Globus pallidus (tissue), 1 donor: ENCODE measurements around the gene SRBD1.

ENCODE experiments used
- DNase-seq: peaks from one replicate; pipeline ENCODE4 v3.0.0-alpha.2; 2015; ENCODE audit warnings: low spot score

Gene SRBD1

DNA sequence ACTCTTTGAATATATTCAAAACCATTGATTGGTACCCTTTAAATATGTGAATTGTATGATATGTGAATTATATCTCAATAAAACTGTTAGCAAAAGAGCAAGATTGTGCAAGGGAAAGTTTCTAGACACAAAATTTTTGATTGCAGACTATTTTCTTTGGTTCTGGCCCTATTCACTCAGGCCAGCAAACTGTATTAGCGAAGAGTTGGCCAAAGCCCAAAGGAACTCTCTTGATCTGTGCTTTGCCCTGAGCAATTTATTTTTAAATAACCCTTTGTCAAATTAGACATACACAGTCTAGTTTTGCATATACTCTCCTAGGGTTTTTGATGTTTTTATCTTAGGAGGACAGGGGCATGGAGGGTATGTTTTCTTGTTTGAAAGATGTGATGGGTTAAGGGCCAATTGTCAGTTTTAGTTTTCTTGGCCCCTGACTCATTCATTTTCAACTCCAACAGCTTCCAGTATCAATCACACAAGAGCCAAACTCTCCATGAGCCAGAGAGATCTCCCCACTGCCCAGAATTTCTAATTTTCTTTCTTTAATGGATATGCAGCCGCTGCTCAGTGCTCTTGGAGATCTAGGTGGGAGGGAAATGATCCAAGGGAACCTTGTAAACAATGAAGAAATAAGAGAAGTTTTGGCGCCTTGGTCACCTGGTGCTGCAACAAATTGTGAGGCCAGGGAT, 231.5 kb downstream of the SRBD1 start:
- DNase-seq, result no peak

DNA sequence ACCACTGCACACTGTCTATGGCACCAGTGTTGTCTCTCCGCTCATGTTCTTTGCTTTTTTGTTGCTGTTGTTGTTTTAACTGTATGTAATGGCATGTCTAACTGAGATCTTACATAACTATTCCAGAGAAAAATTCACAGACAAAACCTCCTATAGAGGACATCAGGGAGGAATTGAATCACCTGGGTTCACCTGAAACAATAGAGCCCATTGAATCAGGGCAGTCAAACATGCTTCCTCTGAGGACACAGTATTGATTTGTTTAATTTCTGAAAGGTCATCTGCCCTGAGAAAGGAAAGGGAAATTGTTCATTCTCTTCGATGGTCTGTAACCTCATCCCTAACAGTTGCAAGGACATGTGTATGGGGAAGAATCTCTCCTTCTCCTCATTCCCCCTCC, 237.5 kb downstream of the SRBD1 start:
- no peak for DNase-seq

- no peak for DNase-seq
These were observed 240.7 kb downstream of the SRBD1 start for GRCh38 chr2:45370369-45370768.

GRCh38 chr2:45368792-45369191, 242.3 kb downstream of the SRBD1 start:
- no peak for DNase-seq

DNA sequence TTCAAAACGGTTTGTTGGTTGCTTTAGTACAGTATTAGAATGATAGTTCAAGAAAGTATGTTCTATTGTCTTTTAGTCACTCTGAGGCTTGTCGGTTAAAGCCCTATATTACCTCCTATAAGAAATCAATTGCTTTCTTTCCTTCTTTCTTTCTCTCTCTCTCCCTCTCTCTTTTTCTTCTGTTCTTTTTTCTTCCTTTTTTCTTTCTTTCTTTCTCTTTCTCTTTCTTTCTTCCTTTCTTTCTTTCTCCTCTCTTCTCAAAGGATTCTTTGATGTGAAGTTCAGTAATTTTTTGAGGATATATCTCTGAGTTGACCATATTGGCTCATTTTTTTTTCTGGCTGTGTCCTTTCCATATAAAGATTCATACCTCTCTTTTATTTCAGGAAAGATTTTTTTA, 249.4 kb downstream of the SRBD1 start:
- no peak for DNase-seq

DNA sequence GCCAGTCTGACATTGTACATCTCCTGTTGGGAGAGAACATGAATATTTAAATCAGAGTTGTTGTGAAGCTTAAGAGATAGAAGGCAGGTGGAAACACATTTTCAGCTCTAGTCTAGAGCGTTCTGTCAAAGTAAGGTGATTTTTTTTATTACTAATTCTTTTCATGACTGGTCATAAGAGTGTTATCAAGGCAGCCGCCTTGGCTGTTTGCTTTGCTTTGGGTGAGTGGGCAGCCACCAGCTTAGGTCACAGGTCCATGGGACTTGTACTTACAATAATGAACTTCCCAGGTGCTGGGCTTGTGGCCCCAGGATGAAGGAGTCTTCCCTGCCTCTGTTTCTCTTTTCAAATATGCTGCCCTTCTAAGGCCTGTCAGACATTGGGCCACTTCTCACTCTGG, 256.3 kb downstream of the SRBD1 start:
- no peak for DNase-seq

GRCh38 chr2:45353879-45354278, 257.2 kb downstream of the SRBD1 start:
- DNase-seq, result no peak

DNA sequence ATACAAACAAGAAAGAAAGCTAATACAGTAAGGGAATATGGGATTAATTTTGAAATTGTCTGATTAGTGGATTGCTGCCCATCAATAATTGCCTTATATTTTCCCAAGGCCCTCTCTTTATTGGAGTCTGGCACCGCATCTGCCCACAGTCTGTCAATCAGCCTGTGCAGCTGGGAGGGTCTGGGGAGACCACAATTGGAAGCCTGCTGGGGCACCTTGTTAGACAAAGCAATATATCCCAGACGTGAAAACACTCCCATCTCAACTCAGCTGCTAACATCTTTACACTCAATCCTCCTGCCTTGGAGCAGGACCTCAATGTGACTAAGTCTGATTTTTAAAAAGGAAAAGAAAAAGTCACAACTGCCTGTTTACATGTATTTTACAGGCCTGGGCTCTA, 258.6 kb downstream of the SRBD1 start:
- no peak for DNase-seq

DNA sequence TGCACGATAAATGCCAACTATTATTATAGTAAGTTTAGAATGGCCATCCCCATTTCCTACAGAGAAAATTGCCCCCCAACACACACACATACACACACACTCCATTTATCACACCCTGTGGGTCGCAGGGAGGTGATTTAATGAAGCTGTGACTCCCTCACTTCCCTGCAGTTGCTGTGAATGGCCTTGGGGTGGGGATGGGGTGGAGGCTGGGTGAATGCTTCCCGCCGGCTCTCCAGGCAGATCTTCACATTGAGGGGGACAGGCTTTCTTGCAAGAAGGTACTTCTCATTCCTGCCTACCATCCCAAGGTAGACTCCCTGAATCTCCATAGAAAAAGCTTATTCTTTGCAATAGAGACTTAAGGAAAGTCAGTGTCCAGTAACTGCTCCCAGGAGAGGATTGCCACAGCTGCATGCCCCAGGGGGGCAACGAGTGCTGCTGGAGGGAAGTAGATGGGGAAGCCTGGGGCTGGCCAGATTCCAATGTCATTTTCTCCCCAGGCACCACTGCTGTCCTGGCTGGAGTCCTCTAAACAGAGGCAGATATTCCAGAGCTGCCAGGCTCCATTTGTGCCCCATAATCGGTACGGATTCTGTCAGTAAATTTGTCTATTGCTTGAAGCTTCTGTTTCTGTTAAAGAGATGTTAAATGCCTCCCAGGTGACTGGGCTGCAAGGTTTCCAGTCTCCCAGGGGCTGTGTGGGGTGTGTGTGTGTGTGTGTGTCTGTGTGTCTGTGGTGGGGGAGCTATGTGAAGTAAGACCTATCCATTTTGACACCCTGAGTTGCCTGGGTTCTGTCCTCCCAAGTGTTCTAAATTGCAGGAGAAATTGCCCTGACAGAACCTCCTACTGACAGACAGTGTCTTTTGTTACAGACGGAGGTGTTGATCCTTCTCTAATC, 265.5 kb downstream of the SRBD1 start:
- no peak for DNase-seq

- no peak for DNase-seq
These were observed 266.6 kb downstream of the SRBD1 start for GRCh38 chr2:45344502-45344901.

DNA sequence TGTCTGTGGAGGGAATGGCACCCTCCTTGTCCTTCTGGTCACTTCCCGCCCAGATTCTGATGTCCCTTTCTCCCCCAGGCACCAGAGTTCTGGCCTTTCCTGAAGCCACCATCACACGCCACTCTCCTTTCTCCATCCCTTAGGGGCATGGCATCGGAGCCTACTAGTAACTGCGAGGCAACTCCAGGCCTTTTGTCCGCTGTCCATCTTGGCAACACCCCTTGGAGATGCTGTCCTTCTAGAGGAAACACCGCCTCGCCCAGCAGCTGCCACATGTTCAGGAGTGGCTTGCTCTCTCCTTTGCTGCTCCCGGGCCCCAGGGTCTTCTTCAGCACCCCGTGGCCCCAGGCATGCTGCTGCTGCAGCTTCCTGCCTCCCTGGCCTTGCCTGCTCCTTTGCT, 267.0 kb downstream of the SRBD1 start:
- DNase-seq, result no peak

- DNase-seq, result no peak
These were observed 267.6 kb downstream of the SRBD1 start for GRCh38 chr2:45343251-45344017.

GRCh38 chr2:45340318-45340717, 270.7 kb downstream of the SRBD1 start:
- no peak for DNase-seq

DNA sequence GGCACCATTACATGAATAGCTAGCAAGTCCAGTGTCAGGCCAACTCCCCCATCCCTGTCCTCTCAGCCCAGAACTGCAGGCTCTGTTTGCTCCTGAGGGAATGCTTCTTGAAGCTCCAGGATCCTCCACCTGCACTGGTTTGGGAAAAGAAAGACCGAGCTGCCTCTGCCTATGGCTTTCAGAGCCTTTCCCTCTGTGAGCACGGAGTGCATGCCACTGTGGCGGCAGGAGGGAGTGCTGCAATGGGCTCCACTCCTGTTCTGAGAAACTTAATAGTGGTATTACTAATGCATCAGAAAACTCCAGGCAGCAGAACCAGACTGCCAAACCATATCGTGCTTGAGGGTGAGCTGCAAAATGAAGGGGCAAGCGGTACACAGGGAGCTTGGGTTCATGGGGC, 271.8 kb downstream of the SRBD1 start:
- no peak for DNase-seq
